Stimulated activated naive CD8-positive, alpha-beta T cell treated with anti-CD3 and anti-CD28 coated beads, Interleukin-15, amount 100 ng/mL, for 72 hours (primary cell): ENCODE results near the gene TSHZ1.

Experiments used
- ATAC-seq: fragments of 150-1000 bp; cut with Tn5 transposase; 2 replicates; pipeline ENCODE4 v1.10.0; 2021; ENCODE audit warnings: mild to moderate bottlenecking, moderate library complexity
- DNase-seq, 2 donors: peaks; one replicate each; pipeline ENCODE4 v3.0.0; 2021 to 2022
- H3K27ac Mint-ChIP-seq, 2 donors: one replicate each; pipeline ENCODE4 v1.8.0; 2022; ENCODE audit warnings: mild to moderate bottlenecking in 2 of 2, mixed read lengths in 2 of 2, moderate library complexity in 2 of 2
- H3K27me3 Mint-ChIP-seq: one replicate; pipeline ENCODE4 v1.8.0; 2022; ENCODE audit warnings: mixed read lengths
- H3K4me1 Mint-ChIP-seq: one replicate; pipeline ENCODE4 v1.8.0; 2022; ENCODE audit warnings: mild to moderate bottlenecking, mixed read lengths
- H3K4me3 Mint-ChIP-seq, 2 donors: one replicate each; pipeline ENCODE4 v1.8.0; 2022; ENCODE audit warnings: mild to moderate bottlenecking in 2 of 2, mixed read lengths in 2 of 2, moderate library complexity in 1 of 2
- H3K9me3 Mint-ChIP-seq, 2 donors: one replicate each; pipeline ENCODE4 v1.8.0; 2022; ENCODE audit warnings: mixed read lengths in 2 of 2

Gene TSHZ1

GRCh38 chr18:75221397-75221796 lies 10.8 kb downstream of the TSHZ1 start:
- H3K27ac Mint-ChIP-seq = no peak overlapping the region
- no peaks in the 10 kb centered on the region for H3K9me3 Mint-ChIP-seq
- H3K27me3 Mint-ChIP-seq = no peaks in the 10 kb centered on the region
- no peak overlapping the region for H3K4me3 Mint-ChIP-seq
- ATAC-seq = no peak
- H3K4me1 Mint-ChIP-seq = peaks cover 65% of the 10 kb centered on the region
- no peak for DNase-seq

DNA sequence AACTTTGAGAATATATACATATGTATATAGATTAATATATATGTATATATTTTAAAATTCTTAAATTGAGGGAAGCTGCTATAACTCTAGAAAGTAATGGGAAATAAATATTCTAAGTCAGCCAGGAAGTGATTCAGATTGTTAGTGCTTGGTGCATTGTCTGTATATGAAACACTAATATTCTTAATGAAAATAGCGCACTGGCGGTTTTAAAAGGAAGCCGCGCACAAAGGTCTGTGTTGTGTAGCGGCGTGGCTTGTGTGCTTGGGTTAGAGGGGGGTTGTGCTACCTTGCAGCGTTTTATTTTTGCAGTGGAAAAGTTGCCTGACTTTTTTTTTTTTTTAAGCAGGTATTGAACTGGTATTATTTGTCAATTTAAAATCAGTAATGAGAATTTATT lies 11.3 kb downstream of the TSHZ1 start:
- no peaks in the 10 kb centered on the region for H3K27me3 Mint-ChIP-seq
- peaks cover 65% of the 10 kb centered on the region for H3K4me1 Mint-ChIP-seq
- ATAC-seq = peak; percentile 49
- H3K4me3 Mint-ChIP-seq = peak overlapping the region in 1 of 2 donors; percentile 53
- H3K27ac Mint-ChIP-seq = peak overlapping the region in 1 of 2 donors; percentile 78
- no peak for DNase-seq
- no peaks in the 10 kb centered on the region for H3K9me3 Mint-ChIP-seq

DNA sequence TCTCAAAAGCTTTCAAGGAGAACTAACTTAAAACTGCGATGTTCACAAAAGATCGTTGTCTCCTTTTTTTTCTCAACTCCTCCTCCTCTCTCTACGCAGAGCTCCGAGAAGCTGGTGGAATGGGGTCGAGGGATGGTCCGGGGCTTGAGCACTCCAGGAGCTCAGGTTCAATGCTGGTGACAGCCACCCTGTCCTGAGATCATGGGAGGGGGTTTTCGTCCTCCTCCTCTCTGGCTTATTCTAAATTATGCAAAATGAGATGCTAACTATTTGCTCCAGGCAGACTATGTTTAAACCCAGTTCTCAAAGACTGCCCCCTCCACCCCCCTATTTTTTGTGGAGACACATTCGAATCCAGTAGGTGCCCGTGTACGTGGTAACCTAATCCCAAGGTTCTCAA lies 11.8 kb downstream of the TSHZ1 start:
- peaks cover 65% of the 10 kb centered on the region for H3K4me1 Mint-ChIP-seq
- ATAC-seq (no peak), DNase-seq (no peak)
- H3K27me3 Mint-ChIP-seq = no peaks in the 10 kb centered on the region
- H3K4me3 Mint-ChIP-seq = no peak overlapping the region
- no peak overlapping the region for H3K27ac Mint-ChIP-seq
- H3K9me3 Mint-ChIP-seq = no peaks in the 10 kb centered on the region

DNA sequence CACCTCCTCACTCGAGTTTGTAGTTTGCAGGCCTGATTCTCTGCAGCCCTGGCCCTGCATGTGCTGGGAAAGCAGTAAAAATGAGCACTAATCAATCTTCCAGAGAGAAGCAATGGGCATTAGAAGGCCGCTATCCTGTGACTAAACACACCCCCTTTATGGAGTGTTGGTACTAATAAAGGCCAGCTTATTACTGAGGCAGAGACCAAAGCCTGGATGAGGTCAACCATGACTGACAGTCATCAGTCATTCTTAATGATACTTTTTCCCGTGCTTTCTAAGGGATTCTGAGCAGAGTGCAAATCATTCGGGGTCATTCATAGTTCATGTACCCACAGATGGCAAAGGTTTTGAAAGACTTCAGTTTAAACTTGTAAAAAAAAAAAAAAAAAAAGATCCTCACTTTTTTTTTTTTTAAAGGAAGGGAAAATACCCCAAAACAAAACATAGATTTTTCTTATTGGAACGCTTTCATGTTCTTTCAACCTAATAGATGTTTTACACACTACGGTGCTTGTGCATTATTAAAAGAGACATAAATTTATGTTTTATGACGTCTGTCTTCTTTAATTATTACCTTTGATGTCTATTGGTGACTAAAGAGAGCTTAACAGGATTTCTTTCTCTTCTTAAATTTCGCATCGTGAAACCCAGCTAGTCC lies 13.2 kb downstream of the TSHZ1 start:
- no peak overlapping the region for H3K27ac Mint-ChIP-seq
- peaks cover 67% of the 10 kb centered on the region for H3K4me1 Mint-ChIP-seq
- DNase-seq (no peak), ATAC-seq (no peak)
- no peaks in the 10 kb centered on the region for H3K9me3 Mint-ChIP-seq
- H3K27me3 Mint-ChIP-seq = no peaks in the 10 kb centered on the region
- H3K4me3 Mint-ChIP-seq = no peak overlapping the region

DNA sequence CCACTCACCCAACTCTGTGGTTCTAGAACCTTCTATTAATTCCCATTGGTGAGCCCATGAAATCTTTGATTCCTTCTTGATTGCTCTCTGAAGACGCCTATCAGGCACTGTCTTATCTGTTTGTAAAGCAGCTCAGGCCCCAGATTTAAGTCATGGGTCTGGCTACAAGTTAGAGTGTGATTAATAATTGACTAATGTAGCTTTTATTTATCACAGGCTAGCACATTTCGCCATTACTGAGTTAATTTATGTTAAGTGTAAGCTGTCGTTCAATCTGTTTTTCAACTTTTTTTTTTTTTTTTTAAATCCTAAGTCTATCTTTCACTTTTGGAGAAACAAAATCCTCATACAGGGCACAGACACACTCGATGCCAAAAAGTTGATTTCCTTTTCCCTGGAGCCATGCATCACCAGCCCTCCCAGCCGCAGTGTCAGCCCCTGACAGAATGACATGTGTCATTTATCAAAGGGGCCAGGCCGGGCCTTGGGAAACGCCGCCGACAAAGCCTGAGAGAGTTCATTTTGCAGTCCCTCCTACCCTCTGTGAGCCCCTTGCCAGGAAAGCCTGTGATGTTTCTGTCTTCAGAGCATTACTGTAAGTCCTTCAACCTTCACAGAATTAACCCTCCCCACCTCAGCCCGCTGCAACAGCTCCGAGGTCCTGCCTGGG lies 15.8 kb downstream of the TSHZ1 start:
- DNase-seq = no peak
- H3K27me3 Mint-ChIP-seq = no peaks in the 10 kb centered on the region
- peak overlapping the region; percentile 64 to 79 for H3K4me3 Mint-ChIP-seq
- H3K9me3 Mint-ChIP-seq = no peaks in the 10 kb centered on the region
- peak overlapping the region in 1 of 2 donors; percentile 44 for H3K27ac Mint-ChIP-seq
- ATAC-seq = peak; percentile 62
- H3K4me1 Mint-ChIP-seq = peaks cover 63% of the 10 kb centered on the region

- Mint-ChIP-seq H3K9me3 (no peaks in the 10 kb centered on the region), H3K4me3 (peak overlapping the region; percentile 64 to 79), H3K27me3 (no peaks in the 10 kb centered on the region), H3K27ac (no peak overlapping the region), H3K4me1 (peaks cover 60% of the 10 kb centered on the region)
- ATAC-seq = no peak
- no peak for DNase-seq
Measured at GRCh38 chr18:75226956-75227316, 16.3 kb downstream of the TSHZ1 start.

DNA sequence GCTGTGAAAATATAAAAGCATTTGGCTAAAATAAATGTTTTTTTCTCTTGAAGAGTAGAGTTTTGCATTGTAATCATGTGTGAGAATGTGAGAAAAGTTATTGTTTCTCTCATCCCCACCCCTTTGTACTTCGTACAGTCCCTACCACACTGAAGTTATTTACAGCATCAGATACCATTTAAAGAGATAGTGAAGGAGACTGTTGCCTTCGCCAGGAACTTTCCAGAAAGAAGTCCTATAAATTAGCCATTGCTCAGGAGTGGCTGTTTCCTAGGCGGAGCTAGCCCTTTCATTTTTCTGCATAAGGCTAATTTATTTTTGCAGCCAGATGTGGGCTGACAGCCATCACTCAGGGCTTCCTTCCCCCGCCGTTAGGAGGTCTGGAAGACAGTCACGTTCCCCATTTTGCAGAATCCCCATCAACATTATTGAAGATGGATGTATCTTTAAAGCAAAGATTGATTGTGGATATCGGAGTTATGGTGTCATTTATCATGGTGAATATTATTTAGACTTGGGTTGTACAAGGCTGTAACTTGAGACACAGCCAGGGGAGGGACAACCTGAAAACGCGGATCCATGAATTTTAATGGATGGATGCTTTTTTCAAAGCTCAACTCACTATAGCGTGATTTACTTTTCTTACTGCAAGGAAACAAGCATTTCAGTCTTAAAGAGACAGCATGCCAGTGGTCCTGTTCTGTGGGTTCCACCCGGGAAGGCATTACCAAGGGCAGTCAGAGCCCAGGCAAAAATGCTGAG lies 17.1 kb downstream of the TSHZ1 start:
- peak overlapping the region; percentile 64 to 79 for H3K4me3 Mint-ChIP-seq
- H3K9me3 Mint-ChIP-seq = no peaks in the 10 kb centered on the region
- no peak for ATAC-seq
- DNase-seq = no peak
- no peaks in the 10 kb centered on the region for H3K27me3 Mint-ChIP-seq
- H3K27ac Mint-ChIP-seq = peak overlapping the region in 1 of 2 donors; percentile 57
- peaks cover 52% of the 10 kb centered on the region for H3K4me1 Mint-ChIP-seq

DNA sequence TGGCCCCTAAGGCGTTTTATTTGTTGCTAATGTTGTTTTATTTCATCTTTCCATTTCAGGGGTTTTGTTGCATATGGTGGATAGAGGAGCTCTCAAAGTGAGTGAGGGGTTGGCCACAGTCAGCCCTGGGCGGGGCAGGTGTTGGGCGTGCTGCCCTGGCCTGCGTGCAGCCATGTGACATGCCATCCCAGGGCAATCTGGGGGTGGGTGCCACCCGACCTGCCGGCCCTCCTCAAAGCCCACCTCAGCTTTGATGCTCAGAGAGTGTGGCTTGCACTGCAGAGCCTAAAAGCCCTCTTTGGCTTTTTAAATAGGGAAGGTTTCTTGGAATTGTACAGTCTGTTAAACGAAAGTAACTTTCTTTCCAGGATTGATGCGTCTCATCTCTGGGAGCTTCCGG lies 18.4 kb downstream of the TSHZ1 start:
- Mint-ChIP-seq H3K27ac (no peak overlapping the region), H3K27me3 (no peaks in the 10 kb centered on the region), H3K4me1 (peaks cover 49% of the 10 kb centered on the region), H3K9me3 (no peaks in the 10 kb centered on the region), H3K4me3 (no peak overlapping the region)
- no peak for DNase-seq
- no peak for ATAC-seq

DNA sequence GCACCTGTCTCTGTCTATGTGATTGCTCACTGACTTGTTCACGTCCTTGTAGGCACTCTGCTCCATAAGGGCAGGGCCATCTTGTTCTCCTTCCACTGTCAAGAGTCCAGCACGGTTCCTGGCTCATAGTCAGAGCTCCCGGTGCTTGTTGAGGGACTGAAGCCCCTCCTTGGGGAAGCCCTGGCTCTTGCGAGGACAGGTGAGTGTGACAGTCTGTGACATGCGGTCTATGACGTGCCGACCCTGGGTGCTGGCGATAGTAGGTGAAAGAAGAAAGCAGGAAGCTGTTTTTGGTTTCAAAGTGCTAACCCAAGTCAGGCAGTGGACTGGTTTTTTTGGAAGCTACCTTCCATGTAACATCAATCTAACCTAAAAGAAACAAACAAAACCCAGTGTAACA lies 18.8 kb downstream of the TSHZ1 start:
- Mint-ChIP-seq H3K9me3 (no peaks in the 10 kb centered on the region), H3K4me3 (peak overlapping the region in 1 of 2 donors; percentile 31), H3K4me1 (peaks cover 45% of the 10 kb centered on the region), H3K27ac (peak overlapping the region in 1 of 2 donors; percentile 49), H3K27me3 (no peaks in the 10 kb centered on the region)
- DNase-seq (no peak), ATAC-seq (no peak)

DNA sequence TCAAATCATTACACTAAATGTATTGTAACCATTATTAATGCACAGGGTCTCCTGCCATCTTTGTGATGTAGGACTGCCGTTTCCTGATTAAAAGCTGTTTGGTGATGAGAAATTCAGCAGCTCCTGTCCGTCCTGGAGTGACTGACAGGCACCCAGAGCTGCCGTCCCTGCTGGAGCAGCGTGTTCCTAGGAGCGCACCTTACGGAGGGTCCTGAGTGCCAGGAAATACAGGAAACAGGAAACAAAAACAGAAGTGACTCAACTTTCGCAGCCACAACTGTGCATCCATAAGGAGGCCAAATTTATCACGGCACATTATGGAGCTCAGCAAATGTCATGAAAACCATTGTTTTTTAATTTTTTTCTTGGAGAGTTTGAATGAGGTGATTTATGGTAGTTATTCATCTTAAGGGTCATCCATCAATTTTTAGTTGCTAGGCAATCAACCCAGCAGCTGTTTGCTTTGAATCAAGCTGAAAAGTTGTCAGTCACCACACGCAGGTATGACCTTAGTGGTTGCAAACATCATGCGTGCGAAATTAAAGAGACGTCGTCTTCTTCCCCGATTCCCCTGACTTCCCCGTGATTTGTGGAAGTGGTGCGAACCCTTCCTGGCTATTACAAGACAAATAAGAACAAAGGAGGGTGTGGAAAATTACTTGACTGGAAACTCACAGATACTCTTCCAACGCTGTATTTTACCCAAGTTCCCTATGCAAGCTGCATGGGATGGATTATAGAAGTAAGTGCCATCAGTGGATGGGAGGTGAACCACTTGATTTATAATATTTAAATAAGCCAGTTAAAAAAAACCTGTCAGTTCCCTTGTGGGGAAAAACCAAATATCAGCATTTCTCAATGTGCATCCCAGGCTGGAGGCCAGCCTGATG lies 19.8 kb downstream of the TSHZ1 start:
- no peak for ATAC-seq
- no peaks in the 10 kb centered on the region for H3K27me3 Mint-ChIP-seq
- H3K4me1 Mint-ChIP-seq = peaks cover 39% of the 10 kb centered on the region
- H3K27ac Mint-ChIP-seq = no peak overlapping the region
- H3K4me3 Mint-ChIP-seq = no peak overlapping the region
- no peaks in the 10 kb centered on the region for H3K9me3 Mint-ChIP-seq
- no peak for DNase-seq

DNA sequence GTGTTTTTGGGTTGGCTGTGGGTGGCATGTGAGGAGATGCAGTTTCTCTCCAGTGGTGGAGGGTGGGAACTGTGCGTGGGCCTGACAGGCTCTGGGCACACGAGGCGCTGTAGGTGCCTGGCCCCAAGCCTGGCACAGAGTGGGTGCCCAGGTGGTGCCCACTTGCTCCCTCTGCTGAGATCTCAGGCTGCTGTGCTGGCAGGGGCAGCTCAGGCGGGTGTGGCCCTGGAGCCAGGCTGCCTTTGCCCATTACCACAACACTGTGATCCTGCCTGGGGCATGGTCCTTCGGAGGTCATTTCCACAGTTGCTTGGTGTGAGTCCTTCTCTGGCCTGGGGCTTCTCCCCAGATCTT lies 20.4 kb downstream of the TSHZ1 start:
- DNase-seq = no peak
- no peaks in the 10 kb centered on the region for H3K9me3 Mint-ChIP-seq
- no peak overlapping the region for H3K27ac Mint-ChIP-seq
- H3K4me1 Mint-ChIP-seq = peaks cover 39% of the 10 kb centered on the region
- H3K4me3 Mint-ChIP-seq = no peak overlapping the region
- peak; percentile 57 for ATAC-seq
- H3K27me3 Mint-ChIP-seq = no peaks in the 10 kb centered on the region

- H3K27ac Mint-ChIP-seq = peak overlapping the region in 1 of 2 donors; percentile 54
- peaks cover 13% of the 10 kb centered on the region for H3K4me1 Mint-ChIP-seq
- DNase-seq (no peak), ATAC-seq (no peak)
- H3K27me3 Mint-ChIP-seq = no peaks in the 10 kb centered on the region
- no peak overlapping the region for H3K4me3 Mint-ChIP-seq
- H3K9me3 Mint-ChIP-seq = no peaks in the 10 kb centered on the region
Measured at GRCh38 chr18:75234901-75235300, 24.3 kb downstream of the TSHZ1 start.

DNA sequence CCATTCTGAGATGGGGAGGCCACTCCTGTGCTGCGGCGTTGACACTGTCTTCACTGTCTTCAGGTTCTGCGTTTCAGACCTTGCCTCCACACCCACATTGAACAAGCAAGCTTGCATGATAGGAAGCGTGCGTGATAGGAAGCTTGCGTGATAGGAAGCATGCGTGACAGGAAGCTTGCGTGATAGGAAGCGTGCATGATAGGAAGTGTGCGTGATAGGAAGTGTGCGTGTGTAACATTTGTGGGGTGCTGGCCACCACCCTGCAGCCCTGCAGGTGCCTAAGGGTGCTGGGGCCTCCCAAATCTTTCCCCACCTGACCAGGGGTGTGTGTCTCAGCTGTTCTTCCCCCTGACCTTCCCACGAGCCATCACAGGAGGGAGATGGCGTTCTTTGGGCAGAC lies 25.3 kb downstream of the TSHZ1 start:
- no peaks in the 10 kb centered on the region for H3K9me3 Mint-ChIP-seq
- no peaks in the 10 kb centered on the region for H3K27me3 Mint-ChIP-seq
- no peak overlapping the region for H3K27ac Mint-ChIP-seq
- no peak overlapping the region for H3K4me3 Mint-ChIP-seq
- ATAC-seq (no peak), DNase-seq (no peak)
- peaks cover 14% of the 10 kb centered on the region for H3K4me1 Mint-ChIP-seq

DNA sequence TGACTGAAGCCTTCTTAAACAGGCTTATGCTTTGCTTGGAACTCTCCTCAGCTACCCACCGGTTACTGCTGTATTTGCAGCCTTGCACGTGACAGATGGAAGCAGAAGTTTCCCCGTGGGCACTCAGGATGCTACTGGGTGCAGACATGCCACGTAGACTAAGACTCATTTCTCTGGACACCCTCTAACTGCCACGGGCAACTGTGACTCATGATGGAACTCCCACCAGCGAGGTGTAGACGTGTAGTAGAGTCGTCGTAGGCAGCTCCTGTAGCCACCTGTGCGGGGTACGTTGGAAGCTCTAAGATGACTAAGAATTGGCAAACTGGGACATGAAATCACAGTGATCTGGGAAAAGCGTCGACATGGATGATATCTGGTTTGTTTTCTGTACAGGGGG lies 27.5 kb downstream of the TSHZ1 start:
- H3K27me3 Mint-ChIP-seq = no peaks in the 10 kb centered on the region
- H3K27ac Mint-ChIP-seq = no peak overlapping the region
- ATAC-seq = no peak

DNA sequence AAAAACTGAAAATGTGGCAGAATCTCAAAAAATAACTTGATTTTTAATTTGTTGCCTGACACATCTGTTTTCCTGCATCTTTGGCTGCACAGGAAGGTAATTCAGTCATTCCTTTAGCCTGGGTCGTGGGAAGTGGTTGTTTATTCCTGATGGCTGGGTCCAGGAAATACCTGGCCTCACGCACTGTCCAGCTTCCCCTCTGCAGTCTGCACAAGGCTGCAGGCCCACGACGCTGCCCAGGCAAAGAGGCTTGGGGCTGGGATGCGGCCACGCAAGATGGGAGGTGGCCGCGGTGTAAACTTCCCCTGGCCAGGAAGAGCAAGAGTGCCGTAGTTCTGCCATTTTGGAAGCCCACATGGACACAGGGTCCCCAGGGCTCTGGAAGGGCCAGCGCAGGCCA lies 28.2 kb downstream of the TSHZ1 start:
- ATAC-seq (no peak), DNase-seq (no peak)
- Mint-ChIP-seq H3K9me3 (no peaks in the 10 kb centered on the region), H3K4me3 (no peak overlapping the region), H3K27me3 (no peaks in the 10 kb centered on the region), H3K4me1 (peaks cover 29% of the 10 kb centered on the region), H3K27ac (no peak overlapping the region)

More for the DNA sequence above, 27.5 kb downstream of the TSHZ1 start:
- no peak for DNase-seq
- Mint-ChIP-seq H3K9me3 (no peaks in the 10 kb centered on the region), H3K4me1 (peaks cover 28% of the 10 kb centered on the region), H3K4me3 (no peak overlapping the region)
